IPS-NIHi7 (cell line): ENCODE data around the gene KLHL1.
A peak's percentile ranks its signal among the peaks of the same experiment; 100 is the strongest.

Source experiments
- DNase-seq: peaks from one replicate; pipeline ENCODE4 v3.0.0; 2012; ENCODE audit warnings: mixed read lengths; ENCODE audit errors: extremely low spot score

The KLHL1 gene

DNA sequence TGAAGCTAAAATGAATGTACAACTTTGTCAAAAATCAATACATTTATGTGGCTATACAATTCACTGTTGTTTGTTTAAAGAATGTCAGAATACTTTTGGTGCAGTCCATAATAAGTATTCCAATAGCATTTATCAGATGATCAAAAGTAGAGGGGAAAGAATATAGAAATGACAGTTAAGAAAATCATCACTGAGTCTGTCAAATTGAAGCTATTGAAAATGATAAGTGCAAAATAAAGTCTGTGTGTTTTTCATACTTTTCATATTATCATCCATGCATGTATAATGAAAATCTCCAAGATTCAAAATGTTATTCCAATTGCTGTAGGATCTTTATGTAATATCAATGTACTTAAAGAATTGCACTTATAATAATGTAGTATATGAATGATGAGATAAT lies 93.9 kb downstream of the KLHL1 start:
- no peak for DNase-seq

GRCh38 chr13:69999875-70000274 lies 108.4 kb downstream of the KLHL1 start:
- DNase-seq = no peak

- DNase-seq = no peak
Observed at GRCh38 chr13:69997061-69997460, 111.2 kb downstream of the KLHL1 start.

DNA sequence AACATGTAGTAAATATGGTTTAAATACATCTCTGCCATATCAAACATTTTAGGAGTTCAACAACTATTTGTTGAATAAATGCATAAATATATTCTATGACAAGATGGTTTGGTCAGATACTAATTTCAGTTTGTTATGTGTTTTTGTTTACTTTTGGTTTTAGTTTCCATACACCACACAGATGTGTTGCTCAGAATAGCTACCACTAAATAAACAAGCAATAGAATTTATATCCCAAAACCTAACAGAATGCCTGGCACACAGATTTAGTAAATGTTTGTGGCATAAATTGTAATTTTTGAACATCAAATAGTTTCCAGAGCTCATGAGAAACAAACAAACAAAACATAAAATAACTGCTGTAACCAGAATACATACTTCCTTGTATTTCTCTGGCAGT lies 127.5 kb downstream of the KLHL1 start:
- DNase-seq = no peak

- no peak for DNase-seq
Observed at GRCh38 chr13:69975496-69975895, 132.8 kb downstream of the KLHL1 start.

DNA sequence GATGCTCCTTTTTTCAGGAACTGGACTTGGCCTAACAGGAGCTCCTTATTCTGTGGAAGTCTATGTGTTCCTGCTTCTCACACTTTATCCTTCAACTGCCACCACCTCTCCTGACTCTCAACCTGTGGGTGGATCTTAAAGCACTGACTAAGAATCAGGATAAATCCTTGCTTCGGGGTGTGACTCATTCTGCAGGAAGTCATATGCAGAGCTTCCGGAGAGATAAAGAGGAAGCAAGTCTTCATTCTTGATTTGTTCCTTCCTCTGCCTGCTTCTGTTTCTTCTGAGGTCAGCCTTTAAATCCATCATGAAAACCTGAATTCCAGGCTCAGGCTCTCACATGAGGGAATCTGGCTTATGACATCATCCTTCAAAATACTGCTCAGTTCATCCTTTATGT lies 137.7 kb downstream of the KLHL1 start:
- DNase-seq = peak; percentile 48

DNA sequence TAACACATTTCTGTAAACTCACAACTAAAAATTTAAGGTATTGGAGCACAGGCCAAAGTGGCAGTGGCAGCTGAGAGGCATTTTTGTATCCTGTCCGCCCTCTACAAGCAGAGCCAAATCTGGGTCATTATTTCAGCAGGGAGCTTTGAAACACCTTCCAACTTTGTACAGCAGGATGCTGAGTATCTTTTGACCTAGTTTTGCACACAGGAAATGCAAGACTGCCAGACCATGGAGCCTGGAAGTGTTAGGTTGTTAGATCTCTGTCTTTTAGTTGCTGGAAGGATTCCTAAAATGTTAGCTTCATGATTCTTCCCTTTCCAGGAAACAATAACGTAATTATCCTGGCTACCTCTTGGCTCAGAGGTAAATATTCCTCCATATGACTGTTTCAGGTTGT lies 149.2 kb downstream of the KLHL1 start:
- no peak for DNase-seq

DNA sequence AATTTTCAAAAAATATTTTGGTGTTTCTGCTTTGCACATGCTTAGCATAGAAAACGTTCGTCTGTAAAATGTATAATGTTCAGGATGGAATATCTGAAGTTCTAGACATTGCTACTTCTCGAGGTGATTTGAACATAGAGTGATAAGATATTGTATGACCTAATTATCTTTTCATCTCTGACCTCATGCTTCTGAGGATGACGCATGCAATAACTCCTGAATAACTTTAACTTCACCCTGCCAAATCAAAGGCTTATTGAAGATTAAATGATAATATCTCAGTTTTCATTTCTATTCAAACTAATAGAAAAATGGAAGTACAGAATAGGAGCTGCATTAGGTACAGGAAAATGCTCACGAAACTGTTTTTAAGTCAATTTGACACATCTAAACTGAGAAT lies 151.4 kb downstream of the KLHL1 start:
- no peak for DNase-seq

- DNase-seq = no peak
Observed at GRCh38 chr13:69956349-69956748, 151.9 kb downstream of the KLHL1 start.

DNA sequence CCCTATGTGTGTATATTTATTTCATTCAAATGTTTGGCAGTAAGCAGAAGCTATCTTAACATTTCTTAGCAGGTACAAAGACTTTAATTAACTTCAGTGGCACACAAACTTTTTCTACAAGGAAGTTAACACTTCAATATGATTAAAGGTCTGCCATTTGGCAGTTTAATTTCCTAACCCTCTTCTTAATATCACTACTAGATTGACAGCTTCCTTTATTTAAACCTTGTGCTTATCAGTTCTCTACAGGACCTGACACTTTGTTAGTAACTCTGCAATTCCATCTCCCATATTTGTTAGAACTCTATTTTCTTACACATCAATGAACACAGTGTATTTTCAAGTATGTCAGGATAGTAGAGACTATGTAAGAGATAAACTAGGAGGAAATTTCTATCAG lies 153.0 kb downstream of the KLHL1 start:
- no peak for DNase-seq

- DNase-seq = no peak
Observed at GRCh38 chr13:69951412-69951811, 156.8 kb downstream of the KLHL1 start.

DNA sequence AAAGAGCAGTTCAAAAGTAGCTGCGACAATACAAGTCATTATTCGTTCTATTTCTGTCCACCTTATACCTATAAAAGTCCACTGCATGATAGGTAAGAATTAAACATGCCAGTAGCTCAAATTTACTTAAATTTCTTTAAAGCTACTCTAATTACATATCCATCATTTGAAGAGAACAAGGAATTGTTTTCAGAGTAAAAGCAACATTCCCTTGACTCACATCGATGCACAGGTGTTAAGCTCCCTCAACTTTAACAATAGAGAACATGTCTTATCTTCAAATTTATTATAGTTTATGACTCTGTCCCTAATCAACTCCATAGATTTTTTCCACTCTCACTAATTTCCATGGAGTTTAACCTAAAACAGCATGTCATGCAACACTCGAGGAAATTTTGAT lies 158.1 kb downstream of the KLHL1 start:
- DNase-seq = no peak

DNA sequence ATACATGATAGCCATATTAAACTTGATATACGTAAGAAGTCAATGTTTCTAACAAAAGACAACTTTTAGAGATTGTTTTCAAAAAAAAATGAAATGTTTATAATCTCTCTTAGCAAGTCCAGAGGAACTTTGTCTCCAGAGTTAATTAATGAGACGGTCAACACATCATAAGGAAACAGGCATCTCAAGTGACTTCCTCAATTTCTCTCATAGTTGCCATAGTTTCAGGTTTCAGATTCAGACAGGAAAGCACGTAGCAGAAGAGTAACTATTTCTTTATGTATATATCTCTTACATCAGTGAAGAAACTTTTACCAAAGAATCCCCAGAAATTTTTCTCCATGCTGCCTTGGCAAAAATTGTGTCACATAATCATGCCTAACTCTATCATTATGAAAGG lies 160.2 kb downstream of the KLHL1 start:
- DNase-seq = no peak

GRCh38 chr13:69947582-69947981 lies 160.7 kb downstream of the KLHL1 start:
- DNase-seq = no peak

GRCh38 chr13:69946511-69946910 lies 161.7 kb downstream of the KLHL1 start:
- DNase-seq = no peak

- DNase-seq = no peak
Observed at GRCh38 chr13:69935043-69935442, 173.2 kb downstream of the KLHL1 start.

DNA sequence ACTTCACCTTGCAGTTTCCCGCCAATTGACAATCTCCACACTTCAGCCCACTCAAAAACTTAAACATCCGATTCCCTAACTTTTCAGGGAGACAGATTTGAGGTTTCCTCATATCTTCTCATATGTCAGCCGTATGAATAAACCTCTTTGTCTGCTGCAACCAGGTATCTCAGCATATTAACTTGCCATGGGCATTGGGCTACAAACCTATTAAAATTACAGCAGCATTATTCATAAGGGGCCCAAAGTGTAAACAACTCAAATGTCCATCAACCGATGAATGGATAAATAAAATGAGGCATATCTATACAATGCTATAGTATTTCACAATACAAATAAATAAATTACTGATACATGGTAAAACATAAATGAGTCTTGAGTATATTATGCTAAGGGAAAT lies 180.0 kb downstream of the KLHL1 start:
- no peak for DNase-seq

DNA sequence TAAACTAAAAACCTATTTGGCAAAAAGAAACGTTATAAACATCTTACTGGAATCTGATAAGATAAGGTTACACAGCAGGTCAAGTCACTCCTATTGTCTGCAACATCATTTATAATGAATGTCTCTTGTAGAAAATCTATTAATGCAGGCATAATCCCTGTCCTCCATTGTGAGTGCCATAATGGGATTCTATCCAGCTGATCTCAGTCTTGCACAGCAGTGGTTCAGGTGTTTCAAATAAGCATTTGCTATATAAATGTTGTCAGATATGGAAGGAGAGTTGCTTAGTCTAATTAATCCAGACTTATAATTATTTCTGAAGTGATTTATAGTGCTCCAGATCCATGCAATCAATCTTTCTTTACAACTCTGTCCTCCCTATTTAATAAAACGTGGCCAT lies 187.1 kb downstream of the KLHL1 start:
- no peak for DNase-seq

GRCh38 chr13:69912630-69913029 lies 195.6 kb downstream of the KLHL1 start:
- no peak for DNase-seq

- no peak for DNase-seq
Observed at GRCh38 chr13:69910800-69911199, 197.5 kb downstream of the KLHL1 start.

DNA sequence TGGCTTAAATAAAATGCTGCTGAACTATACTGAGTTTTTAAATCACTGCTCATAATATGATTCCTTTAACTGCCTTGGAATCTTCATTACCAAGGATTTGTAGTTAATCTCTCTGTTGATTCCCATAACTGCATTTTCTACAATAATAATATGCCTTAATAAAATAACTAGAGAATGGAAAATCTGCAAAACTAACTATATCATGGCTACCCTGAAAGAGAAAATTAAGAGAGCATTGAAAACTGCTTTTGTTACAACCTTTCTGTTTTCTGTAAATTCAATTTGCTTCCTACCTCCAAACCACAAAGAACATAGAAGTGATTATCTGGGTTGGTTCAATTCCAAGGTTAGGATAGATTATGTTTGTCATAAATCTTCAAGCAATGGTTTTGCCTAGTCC lies 203.5 kb downstream of the KLHL1 start:
- no peak for DNase-seq

- DNase-seq = no peak
Observed at GRCh38 chr13:69903081-69903480, 205.2 kb downstream of the KLHL1 start.

- no peak for DNase-seq
Observed at GRCh38 chr13:69882451-69882850, 225.8 kb downstream of the KLHL1 start.

GRCh38 chr13:69879936-69880335 lies 228.3 kb downstream of the KLHL1 start:
- DNase-seq = no peak
